ENCODE results near the gene ERG. TPM values are rescaled to one million over a fixed set of nuclear protein-coding genes. Genes with fewer than 3 reads are reported as not detected.

Gene ERG
- total RNA-seq, 4 donors from 2014 or later, result 3.7 to 13.3 (median 10.6) TPM

DNA sequence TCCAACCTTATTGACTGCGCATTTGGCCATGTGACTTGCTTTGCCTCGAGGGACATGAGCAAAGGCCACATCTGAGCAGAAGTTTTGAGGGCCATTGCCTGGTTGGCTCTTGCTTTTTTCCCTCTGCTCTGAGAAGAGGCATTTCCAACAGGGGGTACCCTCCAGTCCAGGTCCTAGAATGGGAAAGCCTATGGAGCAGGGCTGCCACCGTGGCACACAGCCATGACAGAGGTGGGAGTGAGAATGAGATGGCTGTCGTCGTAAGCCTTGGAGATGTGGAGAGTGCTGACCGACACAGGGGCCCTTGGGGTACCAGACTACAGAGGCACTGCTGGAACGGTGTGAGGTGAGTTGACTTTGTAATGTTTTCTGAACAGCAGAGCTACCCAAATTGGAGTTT lies 138.4 kb downstream of the ERG start:
- 88% methylated on average over 7 of the region's 7 CpGs for WGBS
- intact Hi-C loops (cut with DNase I), result loop anchor here (10.0 kb wide), 1 partner anchor 685 kb away; no protein-coding TSS in a partner anchor
- H3K4me1 ChIP-seq, result peaks cover 0 to 4% (median 3%) of the 10 kb centered on the region in 4 donors
- H3K27ac ChIP-seq (replicated peaks in 1 of 4), result no peak overlapping the region
- no peaks in the 10 kb centered on the region for H3K36me3 ChIP-seq
- DNase-seq (ENCODE audit: extremely low spot score), result no peak
- TF ChIP-seq, protein P1, sequence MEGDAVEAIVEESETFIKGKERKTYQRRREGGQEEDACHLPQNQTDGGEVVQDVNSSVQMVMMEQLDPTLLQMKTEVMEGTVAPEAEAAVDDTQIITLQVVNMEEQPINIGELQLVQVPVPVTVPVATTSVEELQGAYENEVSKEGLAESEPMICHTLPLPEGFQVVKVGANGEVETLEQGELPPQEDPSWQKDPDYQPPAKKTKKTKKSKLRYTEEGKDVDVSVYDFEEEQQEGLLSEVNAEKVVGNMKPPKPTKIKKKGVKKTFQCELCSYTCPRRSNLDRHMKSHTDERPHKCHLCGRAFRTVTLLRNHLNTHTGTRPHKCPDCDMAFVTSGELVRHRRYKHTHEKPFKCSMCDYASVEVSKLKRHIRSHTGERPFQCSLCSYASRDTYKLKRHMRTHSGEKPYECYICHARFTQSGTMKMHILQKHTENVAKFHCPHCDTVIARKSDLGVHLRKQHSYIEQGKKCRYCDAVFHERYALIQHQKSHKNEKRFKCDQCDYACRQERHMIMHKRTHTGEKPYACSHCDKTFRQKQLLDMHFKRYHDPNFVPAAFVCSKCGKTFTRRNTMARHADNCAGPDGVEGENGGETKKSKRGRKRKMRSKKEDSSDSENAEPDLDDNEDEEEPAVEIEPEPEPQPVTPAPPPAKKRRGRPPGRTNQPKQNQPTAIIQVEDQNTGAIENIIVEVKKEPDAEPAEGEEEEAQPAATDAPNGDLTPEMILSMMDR (IDR thresholded peaks at IDR 0.05), result no peak
- TF ChIP-seq EP300 (IDR thresholded peaks at IDR 0.05) (no peak), POLR2AphosphoS5 (IDR thresholded peaks at IDR 0.05) (no peak), POLR2A (IDR thresholded peaks at IDR 0.05; ENCODE audit: low read depth) (no peak)
- H3K9me3 ChIP-seq, result no peaks in the 10 kb centered on the region
- H3K4me3 ChIP-seq, result no peak overlapping the region
- peaks cover 0 to 15% (median 0%) of the 10 kb centered on the region in 4 donors for H3K27me3 ChIP-seq

GRCh38 chr21:38359090-38359489 lies 139.2 kb downstream of the ERG start:
- Histone ChIP-seq H3K27me3 (peaks cover 0 to 17% (median 0%) of the 10 kb centered on the region in 4 donors), H3K36me3 (no peaks in the 10 kb centered on the region), H3K9me3 (no peaks in the 10 kb centered on the region), H3K27ac (replicated peaks in 1 of 4) (no peak overlapping the region), H3K4me1 (peaks cover 0 to 4% (median 3%) of the 10 kb centered on the region in 4 donors), H3K4me3 (no peak overlapping the region)
- DNase-seq (ENCODE audit: extremely low spot score), result no peak
- intact Hi-C loops (cut with DNase I), result loop anchor here (10.0 kb wide), 1 partner anchor 684 kb away; no protein-coding TSS in a partner anchor
- TF ChIP-seq POLR2A (IDR thresholded peaks at IDR 0.05; ENCODE audit: low read depth), result no peak
- TF ChIP-seq, protein P1 (IDR thresholded peaks at IDR 0.05), result no peak
- no peak for TF ChIP-seq EP300 (IDR thresholded peaks at IDR 0.05)
- TF ChIP-seq POLR2AphosphoS5 (IDR thresholded peaks at IDR 0.05), result no peak
- WGBS, result 89% methylated on average over 5 of the region's 5 CpGs

DNA sequence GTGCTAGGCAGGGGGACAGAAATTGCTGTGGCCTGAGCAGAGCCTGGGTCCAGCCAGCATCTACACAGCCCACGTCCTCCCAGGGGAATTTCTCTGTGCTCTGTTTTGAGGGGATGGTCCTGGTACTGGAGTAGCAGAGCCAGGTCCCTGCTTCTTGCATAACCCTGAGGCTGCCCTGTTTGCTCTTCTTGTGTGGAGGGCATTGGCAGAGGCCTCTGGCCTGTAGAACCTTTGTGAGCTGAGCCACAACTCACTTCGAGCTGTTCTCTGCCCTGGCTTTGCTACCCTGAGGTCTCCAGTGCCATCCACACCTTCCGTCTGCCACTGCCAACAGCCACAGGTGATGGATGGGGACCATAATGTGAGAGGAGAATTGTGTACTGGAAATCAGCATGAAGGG lies 139.6 kb downstream of the ERG start:
- no peak for DNase-seq (ENCODE audit: extremely low spot score)
- Histone ChIP-seq H3K27me3 (peaks cover 0 to 18% (median 0%) of the 10 kb centered on the region in 4 donors), H3K4me1 (peaks cover 0 to 4% (median 3%) of the 10 kb centered on the region in 4 donors), H3K9me3 (no peaks in the 10 kb centered on the region), H3K4me3 (no peak overlapping the region), H3K27ac (replicated peaks in 1 of 4) (no peak overlapping the region), H3K36me3 (no peaks in the 10 kb centered on the region)
- intact Hi-C loops (cut with DNase I), result loop anchor here (10.0 kb wide), 1 partner anchor 684 kb away; no protein-coding TSS in a partner anchor
- TF ChIP-seq POLR2AphosphoS5 (IDR thresholded peaks at IDR 0.05), result no peak
- TF ChIP-seq EP300 (IDR thresholded peaks at IDR 0.05), result no peak
- TF ChIP-seq, protein P1 (IDR thresholded peaks at IDR 0.05), result no peak
- no peak for TF ChIP-seq POLR2A (IDR thresholded peaks at IDR 0.05; ENCODE audit: low read depth)
- WGBS, result 66% methylated on average over 3 of the region's 3 CpGs

GRCh38 chr21:38358098-38358497 lies 140.2 kb downstream of the ERG start:
- no peak for DNase-seq (ENCODE audit: extremely low spot score)
- Histone ChIP-seq H3K27me3 (peaks cover 0 to 18% (median 0%) of the 10 kb centered on the region in 4 donors), H3K4me1 (peaks cover 0 to 4% (median 3%) of the 10 kb centered on the region in 4 donors), H3K9me3 (no peaks in the 10 kb centered on the region), H3K36me3 (no peaks in the 10 kb centered on the region), H3K4me3 (no peak overlapping the region), H3K27ac (replicated peaks in 1 of 4) (no peak overlapping the region)
- TF ChIP-seq EP300 (IDR thresholded peaks at IDR 0.05) (no peak), POLR2AphosphoS5 (IDR thresholded peaks at IDR 0.05) (no peak), POLR2A (IDR thresholded peaks at IDR 0.05; ENCODE audit: low read depth) (no peak)
- TF ChIP-seq, protein P1 (IDR thresholded peaks at IDR 0.05), result no peak
- WGBS, result 83% methylated on average over 1 of the region's 1 CpG
- intact Hi-C loops (cut with DNase I), result loop anchor here (10.0 kb wide), 1 partner anchor 683 kb away; no protein-coding TSS in a partner anchor

Measured in esophagus muscularis mucosa (tissue), 4 donors.